Liver (tissue), 9 donors: Measurements from ENCODE around the gene MERTK. TPM values are rescaled to one million over a fixed set of nuclear protein-coding genes. Genes with fewer than 3 reads are reported as not detected.

Experiments
- DNase-seq: peaks from one replicate; pipeline ENCODE4 v3.0.0-alpha.2; 2017; ENCODE audit warnings: low spot score
- H3K27ac ChIP-seq, 2 donors: one replicate each; pipeline ENCODE4 v1.7.0; 2013; ENCODE audit warnings: inconsistent platforms in 2 of 2, low read length in 2 of 2, control low read depth in 1 of 2, low read depth in 1 of 2, mild to moderate bottlenecking in 1 of 2
- H3K27me3 ChIP-seq, 4 donors: one replicate each; pipeline versions ENCODE4 v1.6.1 to v1.7.0; 2013; ENCODE audit warnings: low read length in 3 of 4, inconsistent platforms in 1 of 4, mild to moderate bottlenecking in 1 of 4, moderate library complexity in 1 of 4; ENCODE audit not compliant: control insufficient read depth in 4 of 4, insufficient read depth in 4 of 4
- H3K36me3 ChIP-seq, 4 donors: one replicate each; pipeline versions ENCODE4 v1.6.1 to v1.7.0; 2013; ENCODE audit warnings: low read length in 3 of 4, mild to moderate bottlenecking in 3 of 4, low read depth in 1 of 4, moderate library complexity in 1 of 4; ENCODE audit not compliant: control insufficient read depth in 4 of 4, insufficient read depth in 3 of 4
- H3K4me1 ChIP-seq, 4 donors: one replicate each; pipeline versions ENCODE4 v1.6.1 to v1.7.0; 2013; ENCODE audit warnings: low read length in 3 of 4, mild to moderate bottlenecking in 3 of 4, moderate library complexity in 1 of 4; ENCODE audit not compliant: control insufficient read depth in 4 of 4, insufficient read depth in 4 of 4
- H3K4me3 ChIP-seq, 3 donors: one replicate each; pipeline versions ENCODE4 v1.6.1 to v1.7.0; 2013; ENCODE audit warnings: low read length in 3 of 3, control low read depth in 1 of 3, low read depth in 1 of 3, mild to moderate bottlenecking in 1 of 3
- H3K9ac ChIP-seq, 2 donors: one replicate each; pipeline ENCODE4 v1.7.0; 2013; ENCODE audit warnings: low read length in 2 of 2, mild to moderate bottlenecking in 2 of 2, moderate library complexity in 2 of 2, control low read depth in 1 of 2, low read depth in 1 of 2
- H3K9me3 ChIP-seq, 4 donors: one replicate each; pipeline versions ENCODE4 v1.6.1 to v1.7.0; 2013; ENCODE audit warnings: low read length in 3 of 4; ENCODE audit not compliant: control insufficient read depth in 4 of 4
- EGR1 ChIP-seq, 2 donors: IDR thresholded peaks; 2 replicates each; pipeline ENCODE4 v1.6.1; 2016 to 2018; ENCODE audit warnings: antibody characterized with exemption in 2 of 2, low read depth in 2 of 2
- FOXA1 ChIP-seq: IDR thresholded peaks from 2 replicates; pipeline ENCODE4 v1.6.1; 2016; ENCODE audit warnings: antibody characterized with exemption
- FOXA2 ChIP-seq: IDR thresholded peaks from 2 replicates; pipeline ENCODE4 v1.6.1; 2016; ENCODE audit warnings: antibody characterized with exemption
- GABPA ChIP-seq, 2 donors: IDR thresholded peaks in 1 of 2; conservative IDR thresholded peaks in 1 of 2; 2 replicates each; pipeline ENCODE4 v1.6.1; 2016; ENCODE audit warnings: antibody characterized with exemption in 2 of 2, mild to moderate bottlenecking in 1 of 2, moderate library complexity in 1 of 2
- HNF4A ChIP-seq, 2 donors: conservative IDR thresholded peaks; 2 replicates each; pipeline ENCODE4 v1.6.1; 2016; ENCODE audit warnings: antibody characterized with exemption in 2 of 2, mild to moderate bottlenecking in 2 of 2
- HNF4G ChIP-seq: IDR thresholded peaks from 2 replicates; pipeline ENCODE4 v1.6.1; 2016; ENCODE audit warnings: antibody characterized with exemption
- JUND ChIP-seq, 2 donors: IDR thresholded peaks; 2 replicates each; pipeline ENCODE4 v1.6.1; 2016; ENCODE audit warnings: antibody characterized with exemption in 2 of 2
- NR2F2 ChIP-seq: IDR thresholded peaks from 2 replicates; pipeline ENCODE4 v1.6.1; 2016; ENCODE audit warnings: antibody characterized with exemption
- RAD21 ChIP-seq, 2 donors: IDR thresholded peaks; 2 replicates each; pipeline ENCODE4 v1.6.1; 2016; ENCODE audit warnings: antibody characterized with exemption in 2 of 2, mild to moderate bottlenecking in 2 of 2
- RXRA ChIP-seq, 2 donors: IDR thresholded peaks; 2 replicates each; pipeline ENCODE4 v1.6.1; 2017 to 2018; ENCODE audit warnings: antibody characterized with exemption in 2 of 2, mild to moderate bottlenecking in 1 of 2
- SP1 ChIP-seq: IDR thresholded peaks from 2 replicates; pipeline ENCODE4 v1.6.1; 2018; ENCODE audit warnings: antibody characterized with exemption, mild to moderate bottlenecking
- TAF1 ChIP-seq: conservative IDR thresholded peaks from 2 replicates; pipeline ENCODE4 v1.6.1; 2016; ENCODE audit warnings: antibody characterized with exemption, mild to moderate bottlenecking
- YY1 ChIP-seq: IDR thresholded peaks from 2 replicates; pipeline ENCODE4 v1.6.1; 2016; ENCODE audit warnings: antibody characterized with exemption, mild to moderate bottlenecking
- ZBTB33 ChIP-seq: IDR thresholded peaks from 2 replicates; pipeline ENCODE4 v1.6.1; 2016; ENCODE audit warnings: antibody characterized with exemption
- WGBS: extraction: QIAGEN DNeasy Blood & Tissue Kit; methylation state at CpG from one replicate; pipeline ENCODE4 v1.1.7; 2013; 5-methylcytosine and 5-hydroxymethylcytosine counted together
- polyA plus RNA-seq, 2 donors: library from polyadenylated mRNA; stranded (reverse) in 1 of 2; unstranded in 1 of 2; fragments of 200-250 nt in 1 of 2; fragments of >200 nt in 1 of 2; fragmentation: Nextera tagmentation in 1 of 2; extraction: Ambion mirVana in 1 of 2; gene quantifications; one replicate each; pipeline versions ENCODE4 v1.2.1 to v1.2.3, GENCODE V29; 2013 to 2015
- total RNA-seq, 2 donors: library from RNA; depleted of rRNA; stranded (reverse); fragments of >200 nt; gene quantifications; one replicate each; pipeline ENCODE4 v1.2.3, GENCODE V29; 2014
- TF ChIP-seq, protein P1 (sequence below): fragments of 150-350 bp; IDR thresholded peaks from 2 replicates; pipeline ENCODE4 v1.5.1; 2017; ENCODE audit warnings: improper control_type of control experiment, low read depth, low read length; ENCODE audit not compliant: missing input control
- TF ChIP-seq, protein P2 (sequence below): IDR thresholded peaks from 2 replicates; pipeline ENCODE4 v1.6.1; 2016; ENCODE audit warnings: antibody characterized with exemption
- TF ChIP-seq, protein P3 (sequence below): IDR thresholded peaks from 2 replicates; pipeline ENCODE4 v1.6.1; 2016; ENCODE audit warnings: antibody characterized with exemption, mild to moderate bottlenecking
- TF ChIP-seq, protein P4 (sequence below): IDR thresholded peaks from 2 replicates; pipeline ENCODE4 v1.6.1; 2016; ENCODE audit warnings: antibody characterized with exemption
- donor health status: healthy.
- donor health status: healthy.
- donor health status: healthy.
- donor health status: healthy.
- donor health status: healthy.

The MERTK gene
- total and polyA plus RNA-seq, 4 donors: 6.3 to 34.1 (median 8.2) TPM

GRCh38 chr2:111946294-111947114, 48.1 kb downstream of the MERTK start:
- H3K27ac ChIP-seq: peak overlapping the region; percentile 74 to 84
- 29% methylated on average over 9 of the region's 9 CpGs for WGBS
- no peak overlapping the region for H3K9ac ChIP-seq

More at GRCh38 chr2:111946294-111947114, 48.1 kb downstream of the MERTK start:
- no peaks in the 10 kb centered on the region for H3K27me3 ChIP-seq
- no peak for DNase-seq
- H3K36me3 ChIP-seq: peaks cover 0 to 10% (median 5%) of the 10 kb centered on the region in 4 donors
- TF ChIP-seq SP1: peak; percentile 80
- no peak for TF ChIP-seq GABPA (IDR thresholded peaks at IDR 0.05 in 1 of 2, conservative IDR thresholded peaks at IDR 0.05 in 1 of 2)
- peak; percentile 69 to 80 for TF ChIP-seq HNF4A (conservative IDR thresholded peaks at IDR 0.05)
- peak in 1 of 2 donors; percentile 29 for TF ChIP-seq EGR1 (IDR thresholded peaks at IDR 0.05; ENCODE audit: low read depth in 2 of 2)
- TF ChIP-seq, protein P1, sequence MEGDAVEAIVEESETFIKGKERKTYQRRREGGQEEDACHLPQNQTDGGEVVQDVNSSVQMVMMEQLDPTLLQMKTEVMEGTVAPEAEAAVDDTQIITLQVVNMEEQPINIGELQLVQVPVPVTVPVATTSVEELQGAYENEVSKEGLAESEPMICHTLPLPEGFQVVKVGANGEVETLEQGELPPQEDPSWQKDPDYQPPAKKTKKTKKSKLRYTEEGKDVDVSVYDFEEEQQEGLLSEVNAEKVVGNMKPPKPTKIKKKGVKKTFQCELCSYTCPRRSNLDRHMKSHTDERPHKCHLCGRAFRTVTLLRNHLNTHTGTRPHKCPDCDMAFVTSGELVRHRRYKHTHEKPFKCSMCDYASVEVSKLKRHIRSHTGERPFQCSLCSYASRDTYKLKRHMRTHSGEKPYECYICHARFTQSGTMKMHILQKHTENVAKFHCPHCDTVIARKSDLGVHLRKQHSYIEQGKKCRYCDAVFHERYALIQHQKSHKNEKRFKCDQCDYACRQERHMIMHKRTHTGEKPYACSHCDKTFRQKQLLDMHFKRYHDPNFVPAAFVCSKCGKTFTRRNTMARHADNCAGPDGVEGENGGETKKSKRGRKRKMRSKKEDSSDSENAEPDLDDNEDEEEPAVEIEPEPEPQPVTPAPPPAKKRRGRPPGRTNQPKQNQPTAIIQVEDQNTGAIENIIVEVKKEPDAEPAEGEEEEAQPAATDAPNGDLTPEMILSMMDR: no peak
- TF ChIP-seq RAD21 (IDR thresholded peaks at IDR 0.05): peak; percentile 53 to 65
- TF ChIP-seq HNF4G: peak; percentile 28
- TF ChIP-seq, protein P2, sequence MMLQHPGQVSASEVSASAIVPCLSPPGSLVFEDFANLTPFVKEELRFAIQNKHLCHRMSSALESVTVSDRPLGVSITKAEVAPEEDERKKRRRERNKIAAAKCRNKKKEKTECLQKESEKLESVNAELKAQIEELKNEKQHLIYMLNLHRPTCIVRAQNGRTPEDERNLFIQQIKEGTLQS: peak; percentile 84
- TF ChIP-seq TAF1: no peak
- TF ChIP-seq, protein P3, sequence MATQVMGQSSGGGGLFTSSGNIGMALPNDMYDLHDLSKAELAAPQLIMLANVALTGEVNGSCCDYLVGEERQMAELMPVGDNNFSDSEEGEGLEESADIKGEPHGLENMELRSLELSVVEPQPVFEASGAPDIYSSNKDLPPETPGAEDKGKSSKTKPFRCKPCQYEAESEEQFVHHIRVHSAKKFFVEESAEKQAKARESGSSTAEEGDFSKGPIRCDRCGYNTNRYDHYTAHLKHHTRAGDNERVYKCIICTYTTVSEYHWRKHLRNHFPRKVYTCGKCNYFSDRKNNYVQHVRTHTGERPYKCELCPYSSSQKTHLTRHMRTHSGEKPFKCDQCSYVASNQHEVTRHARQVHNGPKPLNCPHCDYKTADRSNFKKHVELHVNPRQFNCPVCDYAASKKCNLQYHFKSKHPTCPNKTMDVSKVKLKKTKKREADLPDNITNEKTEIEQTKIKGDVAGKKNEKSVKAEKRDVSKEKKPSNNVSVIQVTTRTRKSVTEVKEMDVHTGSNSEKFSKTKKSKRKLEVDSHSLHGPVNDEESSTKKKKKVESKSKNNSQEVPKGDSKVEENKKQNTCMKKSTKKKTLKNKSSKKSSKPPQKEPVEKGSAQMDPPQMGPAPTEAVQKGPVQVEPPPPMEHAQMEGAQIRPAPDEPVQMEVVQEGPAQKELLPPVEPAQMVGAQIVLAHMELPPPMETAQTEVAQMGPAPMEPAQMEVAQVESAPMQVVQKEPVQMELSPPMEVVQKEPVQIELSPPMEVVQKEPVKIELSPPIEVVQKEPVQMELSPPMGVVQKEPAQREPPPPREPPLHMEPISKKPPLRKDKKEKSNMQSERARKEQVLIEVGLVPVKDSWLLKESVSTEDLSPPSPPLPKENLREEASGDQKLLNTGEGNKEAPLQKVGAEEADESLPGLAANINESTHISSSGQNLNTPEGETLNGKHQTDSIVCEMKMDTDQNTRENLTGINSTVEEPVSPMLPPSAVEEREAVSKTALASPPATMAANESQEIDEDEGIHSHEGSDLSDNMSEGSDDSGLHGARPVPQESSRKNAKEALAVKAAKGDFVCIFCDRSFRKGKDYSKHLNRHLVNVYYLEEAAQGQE: peak; percentile 98
- TF ChIP-seq FOXA2: peak; percentile 70
- peak; percentile 49 for TF ChIP-seq FOXA1
- peak; percentile 93 to 95 for TF ChIP-seq JUND (IDR thresholded peaks at IDR 0.05)
- peak; percentile 59 for TF ChIP-seq YY1
- peak; percentile 79 to 95 for TF ChIP-seq RXRA (IDR thresholded peaks at IDR 0.05)
- peak; percentile 52 for TF ChIP-seq NR2F2
- peak; percentile 83 for TF ChIP-seq ZBTB33
- TF ChIP-seq, protein P4, sequence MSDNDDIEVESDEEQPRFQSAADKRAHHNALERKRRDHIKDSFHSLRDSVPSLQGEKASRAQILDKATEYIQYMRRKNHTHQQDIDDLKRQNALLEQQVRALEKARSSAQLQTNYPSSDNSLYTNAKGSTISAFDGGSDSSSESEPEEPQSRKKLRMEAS: peak; percentile 81
- peaks cover 13 to 26% (median 18%) of the 10 kb centered on the region in 4 donors for H3K4me1 ChIP-seq
- no peak overlapping the region for H3K4me3 ChIP-seq
- no peaks in the 10 kb centered on the region for H3K9me3 ChIP-seq
